Panc1 (cell line): ENCODE measurements around the gene DLG4. TPM values are rescaled to one million over a fixed set of nuclear protein-coding genes. Genes with fewer than 3 reads are reported as not detected.

Experiments used
- ATAC-seq: fragments of 200-7000 bp; cut with Tn5 transposase; 2 replicates; pipeline ENCODE4 v1.9.1; 2020; ENCODE audit warnings: mild to moderate bottlenecking, moderate library complexity
- BruUV-seq: library from RNA; stranded (reverse); fragments of 400-500 nt; replicated peaks from 2 replicates; lab custom pipeline; 2021; lab: Mats Ljungman, UMichigan
- CTCF ChIA-PET: fragments of 300-600 bp; sonication (Branson Sonifier 250); formaldehyde crosslinking; loops from one replicate; lab custom pipeline; 2022; ENCODE audit warnings: antibody characterized with exemption; lab: Charles Lee
- POLR2A ChIA-PET: fragments of 300-600 bp; sonication (Branson Sonifier 250); formaldehyde crosslinking; loops from one replicate; lab custom pipeline; 2022; ENCODE audit warnings: antibody characterized with exemption; lab: Charles Lee
- DNase-seq: peaks from one replicate; pipeline ENCODE4 v3.0.0-alpha.2; 2010; ENCODE audit warnings: low read depth, low spot score
- H3K27ac ChIP-seq: 2 replicates; pipeline ENCODE4 v1.5.1; 2011; ENCODE audit warnings: mild to moderate bottlenecking, low read length, inconsistent platforms
- H3K27me3 ChIP-seq: fragments of 200-500 bp; sonication (Bioruptor generic); 2 replicates; pipeline ENCODE4 v1.6.0; 2014; ENCODE audit warnings: low read length, inconsistent platforms; ENCODE audit not compliant: control insufficient read depth, insufficient read depth
- H3K36me3 ChIP-seq: fragments of 200-500 bp; sonication (Bioruptor generic); 2 replicates; pipeline ENCODE4 v1.5.1; 2014; ENCODE audit warnings: inconsistent platforms, mild to moderate bottlenecking, low read length, moderate library complexity; ENCODE audit not compliant: control insufficient read depth, insufficient read depth
- H3K4me1 ChIP-seq: 2 replicates; pipeline ENCODE4 v1.5.1; 2011; ENCODE audit warnings: inconsistent platforms, mild to moderate bottlenecking, low read length, moderate library complexity; ENCODE audit not compliant: control insufficient read depth, insufficient read depth
- H3K4me3 ChIP-seq, 2 experiments: 2 replicates each; pipeline ENCODE4 v1.5.1; 2011 to 2012; ENCODE audit warnings: low read depth in 2 of 2, low read length in 2 of 2, mild to moderate bottlenecking in 2 of 2, inconsistent platforms in 1 of 2, moderate library complexity in 1 of 2
- H3K9me3 ChIP-seq: fragments of 200-500 bp; sonication (Bioruptor generic); 2 replicates; pipeline ENCODE4 v1.5.1; 2014; ENCODE audit warnings: low read depth, mild to moderate bottlenecking, inconsistent platforms, low read length, moderate library complexity; ENCODE audit not compliant: control insufficient read depth, insufficient read depth
- POLR2AphosphoS5 ChIP-seq: IDR thresholded peaks from 2 replicates; pipeline ENCODE4 v1.6.1; 2012; ENCODE audit warnings: mild to moderate bottlenecking, low read depth, low read length, moderate library complexity
- SIN3A ChIP-seq: IDR thresholded peaks from 2 replicates; pipeline ENCODE4 v1.6.1; 2012; ENCODE audit warnings: low read depth, mild to moderate bottlenecking, low read length, moderate library complexity, borderline replicate concordance; ENCODE audit not compliant: insufficient read depth
- TCF7L2 ChIP-seq: IDR thresholded peaks from 2 replicates; pipeline ENCODE4 v1.6.1; 2011; ENCODE audit warnings: mild to moderate bottlenecking, low read depth, low read length, inconsistent platforms
- in situ Hi-C: cut with HindIII; loops from 2 replicates; pipeline ENCODE4 v1.10.0; 2016; ENCODE audit warnings: low sequenced_read_pairs, low pct_unique_long_range_greater_than_20kb
- intact Hi-C: fragments of 100-400 bp; cut with micrococcal nuclease; formaldehyde crosslinking; loops from one replicate; pipeline ENCODE4 v1.10.0; 2022; ENCODE audit not compliant: unreplicated experiment
- total RNA-seq: library from RNA; stranded (reverse); gene quantifications from one replicate; pipeline ENCODE4 v1.2.1, GENCODE V29; 2021; ENCODE audit not compliant: unreplicated experiment
- TF ChIP-seq, protein P1 (sequence below), 2 experiments: IDR thresholded peaks; 2 replicates each; pipeline ENCODE4 v1.6.1; 2011 to 2012; ENCODE audit warnings: low read depth in 2 of 2, control low read depth in 1 of 2, low read length in 1 of 2, mild to moderate bottlenecking in 1 of 2, moderate library complexity in 1 of 2; ENCODE audit not compliant: insufficient read depth in 1 of 2
- TF ChIP-seq, protein P2 (sequence below): fragments of 450-650 bp; IDR thresholded peaks from 2 replicates; pipeline ENCODE4 v1.5.1; 2017; ENCODE audit warnings: mild to moderate bottlenecking

DLG4 gene
- total RNA-seq, 1 experiment from 2014 or later = 32.4 TPM

DNA sequence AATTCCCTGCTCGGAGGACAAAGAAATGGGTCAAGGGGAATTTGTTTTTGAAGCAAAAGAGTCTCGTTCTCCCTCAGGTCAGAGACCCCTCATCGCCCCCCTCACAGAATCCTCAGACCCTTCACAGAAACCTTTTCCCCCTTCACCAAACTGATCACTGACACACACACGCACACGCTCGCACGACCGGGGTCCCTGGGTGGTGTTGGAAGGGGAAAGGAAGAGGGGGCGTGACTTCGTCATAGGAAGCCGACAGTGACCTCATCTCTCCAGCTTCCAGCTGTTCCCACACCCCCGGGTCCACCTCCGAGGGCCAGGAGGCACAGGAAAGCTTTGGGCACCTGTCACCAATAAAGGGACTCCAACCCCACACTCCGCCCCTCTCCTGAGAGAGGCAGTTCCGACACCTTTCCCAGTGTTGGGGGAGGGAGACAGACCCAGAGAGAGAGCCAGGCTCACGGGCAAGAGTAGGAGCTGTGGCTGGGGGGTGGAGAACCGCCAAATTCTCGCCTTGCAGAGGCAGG lies 41.6 kb downstream of the DLG4 start:
- Histone ChIP-seq H3K36me3 (no peaks in the 10 kb centered on the region), H3K9me3 (no peaks in the 10 kb centered on the region), H3K27ac (peak overlapping the region; percentile 37; the same call in 1 of the 2 replicates), H3K4me1 (peaks cover 9% of the 10 kb centered on the region; the same call in 1 of the 2 replicates), H3K27me3 (no peaks in the 10 kb centered on the region), H3K4me3 (peak overlapping the region; percentile 45 to 75)
- ChIA-PET CTCF (interaction anchor here (0.6 to 1.5 kb wide), 6 partner anchors 8 to 138 kb away, joined by 3 to 8 read pairs (median 4); no protein-coding TSS in a partner anchor), POLR2A (interaction anchor here (0.7 kb wide), 1 partner anchor 10 kb away, joined by 3 read pairs; no protein-coding TSS in a partner anchor)
- ATAC-seq = peak; percentile 63
- no peak for DNase-seq
- intact Hi-C loops = no loop called here
- TF ChIP-seq, protein P1, sequence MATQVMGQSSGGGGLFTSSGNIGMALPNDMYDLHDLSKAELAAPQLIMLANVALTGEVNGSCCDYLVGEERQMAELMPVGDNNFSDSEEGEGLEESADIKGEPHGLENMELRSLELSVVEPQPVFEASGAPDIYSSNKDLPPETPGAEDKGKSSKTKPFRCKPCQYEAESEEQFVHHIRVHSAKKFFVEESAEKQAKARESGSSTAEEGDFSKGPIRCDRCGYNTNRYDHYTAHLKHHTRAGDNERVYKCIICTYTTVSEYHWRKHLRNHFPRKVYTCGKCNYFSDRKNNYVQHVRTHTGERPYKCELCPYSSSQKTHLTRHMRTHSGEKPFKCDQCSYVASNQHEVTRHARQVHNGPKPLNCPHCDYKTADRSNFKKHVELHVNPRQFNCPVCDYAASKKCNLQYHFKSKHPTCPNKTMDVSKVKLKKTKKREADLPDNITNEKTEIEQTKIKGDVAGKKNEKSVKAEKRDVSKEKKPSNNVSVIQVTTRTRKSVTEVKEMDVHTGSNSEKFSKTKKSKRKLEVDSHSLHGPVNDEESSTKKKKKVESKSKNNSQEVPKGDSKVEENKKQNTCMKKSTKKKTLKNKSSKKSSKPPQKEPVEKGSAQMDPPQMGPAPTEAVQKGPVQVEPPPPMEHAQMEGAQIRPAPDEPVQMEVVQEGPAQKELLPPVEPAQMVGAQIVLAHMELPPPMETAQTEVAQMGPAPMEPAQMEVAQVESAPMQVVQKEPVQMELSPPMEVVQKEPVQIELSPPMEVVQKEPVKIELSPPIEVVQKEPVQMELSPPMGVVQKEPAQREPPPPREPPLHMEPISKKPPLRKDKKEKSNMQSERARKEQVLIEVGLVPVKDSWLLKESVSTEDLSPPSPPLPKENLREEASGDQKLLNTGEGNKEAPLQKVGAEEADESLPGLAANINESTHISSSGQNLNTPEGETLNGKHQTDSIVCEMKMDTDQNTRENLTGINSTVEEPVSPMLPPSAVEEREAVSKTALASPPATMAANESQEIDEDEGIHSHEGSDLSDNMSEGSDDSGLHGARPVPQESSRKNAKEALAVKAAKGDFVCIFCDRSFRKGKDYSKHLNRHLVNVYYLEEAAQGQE (IDR thresholded peaks at IDR 0.05; ENCODE audit: insufficient read depth in 1 of 2, low read depth in 2 of 2, low read length in 1 of 2) = no peak
- TF ChIP-seq, protein P2, sequence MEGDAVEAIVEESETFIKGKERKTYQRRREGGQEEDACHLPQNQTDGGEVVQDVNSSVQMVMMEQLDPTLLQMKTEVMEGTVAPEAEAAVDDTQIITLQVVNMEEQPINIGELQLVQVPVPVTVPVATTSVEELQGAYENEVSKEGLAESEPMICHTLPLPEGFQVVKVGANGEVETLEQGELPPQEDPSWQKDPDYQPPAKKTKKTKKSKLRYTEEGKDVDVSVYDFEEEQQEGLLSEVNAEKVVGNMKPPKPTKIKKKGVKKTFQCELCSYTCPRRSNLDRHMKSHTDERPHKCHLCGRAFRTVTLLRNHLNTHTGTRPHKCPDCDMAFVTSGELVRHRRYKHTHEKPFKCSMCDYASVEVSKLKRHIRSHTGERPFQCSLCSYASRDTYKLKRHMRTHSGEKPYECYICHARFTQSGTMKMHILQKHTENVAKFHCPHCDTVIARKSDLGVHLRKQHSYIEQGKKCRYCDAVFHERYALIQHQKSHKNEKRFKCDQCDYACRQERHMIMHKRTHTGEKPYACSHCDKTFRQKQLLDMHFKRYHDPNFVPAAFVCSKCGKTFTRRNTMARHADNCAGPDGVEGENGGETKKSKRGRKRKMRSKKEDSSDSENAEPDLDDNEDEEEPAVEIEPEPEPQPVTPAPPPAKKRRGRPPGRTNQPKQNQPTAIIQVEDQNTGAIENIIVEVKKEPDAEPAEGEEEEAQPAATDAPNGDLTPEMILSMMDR = no peak
- TF ChIP-seq POLR2AphosphoS5 = no peak
- TF ChIP-seq SIN3A = no peak
- TF ChIP-seq TCF7L2 = no peak
- in situ Hi-C loops = no loop called here
- BruUV-seq = no TSS peak

GRCh38 chr17:7177191-7177953 lies 42.3 kb downstream of the DLG4 start:
- CTCF ChIA-PET = interaction anchor here (0.6 to 1.5 kb wide), 8 partner anchors 9 to 236 kb away, joined by 3 to 8 read pairs (median 3); no protein-coding TSS in a partner anchor
- peak; percentile 86 for ATAC-seq
- in situ Hi-C loops = no loop called here
- Histone ChIP-seq H3K27me3 (no peaks in the 10 kb centered on the region), H3K36me3 (no peaks in the 10 kb centered on the region), H3K9me3 (no peaks in the 10 kb centered on the region), H3K27ac (peak overlapping the region; percentile 37; the same call in 1 of the 2 replicates), H3K4me3 (peak overlapping the region; percentile 45 to 75), H3K4me1 (peaks cover 9% of the 10 kb centered on the region; the same call in 1 of the 2 replicates)
- no TSS peak for BruUV-seq
- POLR2A ChIA-PET = interaction anchor here (0.7 kb wide), 2 partner anchors 9 to 142 kb away, joined by 3 read pairs; no protein-coding TSS in a partner anchor
- TF ChIP-seq POLR2AphosphoS5 = no peak
- TF ChIP-seq TCF7L2 = no peak
- TF ChIP-seq SIN3A = no peak
- TF ChIP-seq, protein P2 = peak; percentile 97
- TF ChIP-seq, protein P1 (IDR thresholded peaks at IDR 0.05; ENCODE audit: insufficient read depth in 1 of 2, low read depth in 2 of 2, low read length in 1 of 2) = no peak
- intact Hi-C loops = no loop called here
- peak; percentile 43 for DNase-seq
